HG03108 (cell line): ENCODE measurements around the gene BORCS8.
"Not testable (repeated sequence)": the region's sequence is repeated elsewhere in the genome, so short reads cannot be mapped to it uniquely, and the experiment has no call there.

ENCODE experiments used
- ATAC-seq: cut with Tn5 transposase; IDR thresholded peaks from one replicate; pipeline ENCODE4 v1.9.1; 2021; ENCODE audit warnings: moderate library complexity; ENCODE audit not compliant: unreplicated experiment

The BORCS8 gene

GRCh38 chr19:19151418-19151817 lies 40.5 kb downstream of the BORCS8 start:
- ATAC-seq: no peak

- ATAC-seq: no peak
Observed at GRCh38 chr19:19149435-19149834, 42.5 kb downstream of the BORCS8 start.

GRCh38 chr19:19148504-19148903 lies 43.4 kb downstream of the BORCS8 start:
- ATAC-seq: not testable (repeated sequence)

DNA sequence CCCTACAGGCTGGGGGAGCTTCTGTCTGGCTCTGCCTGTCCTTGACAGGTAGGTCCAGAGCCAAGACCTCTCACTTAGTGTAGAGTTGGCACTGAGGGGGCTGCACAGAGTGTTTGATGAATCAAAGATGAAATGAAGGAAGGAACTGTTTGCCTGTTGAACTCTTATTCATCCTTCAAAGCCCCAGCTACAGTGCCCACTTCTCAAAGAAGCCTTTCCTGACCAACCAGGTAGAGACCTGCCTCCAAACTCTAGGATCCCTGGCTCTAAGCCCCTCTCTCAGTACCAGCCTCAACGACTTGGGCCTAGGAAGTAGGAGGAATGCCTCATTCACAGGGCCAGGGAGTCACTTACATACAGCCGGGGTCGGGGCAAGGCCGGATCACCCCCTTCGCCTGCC lies 44.6 kb downstream of the BORCS8 start:
- no peak for ATAC-seq

DNA sequence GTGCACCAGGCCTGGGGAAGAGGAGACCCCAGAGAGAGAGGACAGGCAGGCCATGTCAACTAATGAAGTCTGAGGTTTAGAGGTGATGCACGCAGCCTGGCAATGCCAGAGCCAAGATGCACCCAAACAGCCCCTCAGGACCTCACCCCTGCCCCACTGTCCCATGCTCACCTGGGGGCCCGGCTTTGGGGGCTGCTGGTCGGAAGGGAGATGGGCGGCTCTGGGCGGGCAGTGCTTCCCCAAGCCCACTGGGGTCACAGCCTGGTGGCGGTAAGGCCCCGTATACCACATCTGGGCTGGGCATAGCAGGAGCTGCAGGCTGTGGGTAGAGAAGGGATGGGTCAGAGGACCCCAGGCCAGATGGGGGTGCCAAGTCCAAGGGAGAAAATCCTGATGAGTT lies 45.1 kb downstream of the BORCS8 start:
- no peak for ATAC-seq

GRCh38 chr19:19145684-19146608 lies 46.0 kb downstream of the BORCS8 start:
- no peak for ATAC-seq

DNA sequence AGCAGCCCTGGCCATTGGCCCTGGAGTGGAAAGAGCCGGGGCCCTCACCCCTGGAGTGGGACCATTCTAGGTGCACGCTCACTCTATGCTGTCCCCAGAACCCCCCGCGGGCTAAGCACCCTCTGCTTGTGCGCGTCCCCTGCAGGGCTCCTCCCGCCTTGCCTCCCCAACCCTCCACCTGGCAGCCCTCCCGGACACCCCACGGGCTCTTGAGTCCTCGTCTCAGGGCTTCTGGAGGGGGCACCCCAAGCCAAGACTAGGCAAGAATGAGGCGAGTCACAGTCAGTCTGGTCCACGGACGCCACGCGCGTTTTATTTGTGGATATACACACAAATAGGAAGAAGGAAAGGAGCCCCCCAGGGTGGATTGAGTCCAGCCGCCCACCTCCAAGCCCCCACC lies 46.7 kb downstream of the BORCS8 start:
- no peak for ATAC-seq

GRCh38 chr19:19142347-19142746 lies 49.6 kb downstream of the BORCS8 start:
- no peak for ATAC-seq

DNA sequence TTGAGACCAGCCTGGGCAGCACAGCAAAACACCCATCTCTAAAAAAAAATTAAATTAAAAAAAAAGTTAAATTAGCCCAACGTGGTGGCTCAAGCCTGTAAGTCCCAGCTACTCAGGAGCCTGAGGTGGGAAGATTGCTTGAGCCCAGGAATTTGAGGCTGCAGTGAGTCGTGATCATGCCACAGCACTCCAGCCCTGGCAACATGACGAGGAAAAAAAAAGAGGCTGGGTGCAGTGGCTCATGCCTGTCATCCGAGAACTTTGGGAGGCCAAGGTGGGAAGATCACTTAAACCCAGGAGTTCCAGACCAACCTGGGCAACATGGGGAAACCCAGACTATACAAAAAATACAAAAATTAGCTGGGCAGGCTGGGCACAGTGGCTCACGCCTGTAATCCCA lies 51.5 kb downstream of the BORCS8 start:
- ATAC-seq: no peak

DNA sequence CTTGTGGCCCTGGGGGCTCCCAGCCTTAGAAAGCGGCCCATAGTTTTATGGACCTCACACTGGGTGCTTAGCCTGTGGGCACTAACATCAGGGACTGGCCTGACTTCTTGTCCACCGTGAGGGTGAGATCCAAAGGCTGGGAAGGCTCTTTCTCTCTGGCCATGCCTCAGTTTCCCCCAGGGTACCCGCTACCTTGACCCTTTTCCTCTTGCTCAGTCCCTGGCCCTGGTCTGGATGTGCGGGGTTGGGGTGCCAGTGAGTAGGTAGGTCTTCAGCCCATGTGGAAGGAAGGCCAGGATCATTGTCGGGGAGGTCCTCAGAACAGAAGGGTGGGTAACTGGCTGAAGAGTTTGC lies 52.1 kb downstream of the BORCS8 start:
- ATAC-seq: no peak

GRCh38 chr19:19138109-19138981 lies 53.6 kb downstream of the BORCS8 start, which contains the start of gene TMEM161A:
TSS of gene TMEM161A (minus strand) at chr19:19138478. CDS start at chr19:19138428, 50 bp downstream.
- peak; percentile 99 for ATAC-seq

DNA sequence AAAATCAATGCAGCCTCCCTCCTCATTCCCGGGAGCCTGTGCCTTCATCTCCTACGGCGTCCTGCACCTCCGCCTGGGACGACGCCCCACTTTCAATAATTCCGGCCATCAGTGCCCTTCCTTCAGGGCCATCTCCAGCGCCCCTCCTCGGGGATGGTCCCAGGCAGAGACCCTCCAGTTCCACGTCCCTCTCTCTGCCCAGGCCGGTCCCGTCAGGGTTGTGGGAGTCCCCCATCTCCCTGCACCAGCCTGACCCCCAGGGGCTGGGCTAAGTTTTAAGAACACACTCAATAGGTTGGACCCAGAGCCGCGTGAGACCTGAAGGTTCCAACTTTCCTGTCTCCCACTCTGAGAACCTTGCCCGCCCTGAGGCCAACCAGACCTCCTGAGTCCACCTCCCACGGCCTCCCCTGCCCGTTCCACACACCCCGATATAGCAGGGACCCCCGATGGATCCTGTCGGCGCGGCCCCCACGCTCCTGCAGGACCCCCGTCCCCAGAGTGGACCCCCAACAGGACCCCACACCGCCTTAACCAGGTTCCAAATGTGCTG lies 54.3 kb downstream of the BORCS8 start:
- no peak for ATAC-seq

DNA sequence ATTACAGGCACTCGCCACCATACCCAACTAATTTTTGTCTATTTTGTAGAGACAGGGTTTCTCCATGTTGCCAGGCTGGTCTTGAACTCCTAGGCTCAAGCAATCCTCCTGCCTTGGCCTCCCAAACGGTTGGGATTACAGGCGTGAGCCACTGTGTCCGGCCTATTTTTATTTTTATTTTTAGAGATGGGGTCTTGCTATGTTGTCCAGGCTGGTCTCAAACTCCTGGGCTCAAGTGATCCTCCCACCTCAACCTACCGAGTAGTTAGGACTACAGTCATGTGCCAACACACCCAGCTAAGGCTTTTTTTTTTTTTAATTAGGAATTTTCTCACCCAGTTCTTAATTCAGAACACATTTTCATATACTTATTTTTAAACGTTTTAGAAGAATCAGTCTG lies 56.2 kb downstream of the BORCS8 start:
- ATAC-seq: not testable (repeated sequence)

GRCh38 chr19:19134687-19135158 lies 57.2 kb downstream of the BORCS8 start:
- no peak for ATAC-seq

GRCh38 chr19:19133985-19134384 lies 58.0 kb downstream of the BORCS8 start:
- no peak for ATAC-seq

- no peak for ATAC-seq
Observed at GRCh38 chr19:19132912-19133311, 59.0 kb downstream of the BORCS8 start.

GRCh38 chr19:19131989-19132388 lies 60.0 kb downstream of the BORCS8 start:
- no peak for ATAC-seq
